HG02943 (cell line): ENCODE results near the gene HYKK.
"Not testable (repeated sequence)": the region's sequence is repeated elsewhere in the genome, so short reads cannot be mapped to it uniquely, and the experiment has no call there.

Experiments
- ATAC-seq: cut with Tn5 transposase; IDR thresholded peaks from one replicate; pipeline ENCODE4 v1.9.1; 2021; ENCODE audit warnings: mild to moderate bottlenecking, low read depth, moderate library complexity; ENCODE audit not compliant: unreplicated experiment

The HYKK gene

DNA sequence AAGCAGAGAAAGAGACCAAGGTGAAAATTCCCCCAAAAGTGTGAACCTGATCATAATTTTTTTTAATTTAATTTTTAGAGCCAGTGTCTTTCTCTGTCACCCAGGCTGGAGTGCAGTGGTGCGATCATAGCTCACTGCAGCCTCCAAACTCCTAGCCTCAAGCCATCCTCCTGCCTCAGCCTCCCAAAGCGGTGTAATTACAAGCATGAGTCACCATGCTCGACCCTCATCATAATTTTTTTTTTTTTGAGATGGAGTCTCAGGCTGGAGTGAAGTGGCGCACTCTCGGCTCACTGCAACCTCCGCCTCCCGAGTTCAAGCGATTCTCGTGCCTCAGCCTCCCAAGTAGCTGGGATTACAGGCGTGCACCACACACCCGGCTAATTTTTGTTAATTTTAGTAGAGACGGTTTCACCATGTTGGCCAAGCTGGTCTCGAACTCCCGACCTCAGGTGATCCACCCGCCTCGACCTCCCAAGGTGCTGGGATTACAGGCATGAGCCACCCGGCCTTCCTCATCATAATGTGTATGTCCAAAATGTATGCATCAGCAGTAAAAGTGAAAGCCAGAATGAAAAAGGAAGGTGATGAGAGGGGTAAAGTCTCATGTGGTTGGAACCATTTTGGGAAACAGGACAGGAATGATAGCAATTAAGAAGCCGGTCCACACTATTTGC lies 32.2 kb downstream of the HYKK start:
- ATAC-seq = not testable (repeated sequence)

DNA sequence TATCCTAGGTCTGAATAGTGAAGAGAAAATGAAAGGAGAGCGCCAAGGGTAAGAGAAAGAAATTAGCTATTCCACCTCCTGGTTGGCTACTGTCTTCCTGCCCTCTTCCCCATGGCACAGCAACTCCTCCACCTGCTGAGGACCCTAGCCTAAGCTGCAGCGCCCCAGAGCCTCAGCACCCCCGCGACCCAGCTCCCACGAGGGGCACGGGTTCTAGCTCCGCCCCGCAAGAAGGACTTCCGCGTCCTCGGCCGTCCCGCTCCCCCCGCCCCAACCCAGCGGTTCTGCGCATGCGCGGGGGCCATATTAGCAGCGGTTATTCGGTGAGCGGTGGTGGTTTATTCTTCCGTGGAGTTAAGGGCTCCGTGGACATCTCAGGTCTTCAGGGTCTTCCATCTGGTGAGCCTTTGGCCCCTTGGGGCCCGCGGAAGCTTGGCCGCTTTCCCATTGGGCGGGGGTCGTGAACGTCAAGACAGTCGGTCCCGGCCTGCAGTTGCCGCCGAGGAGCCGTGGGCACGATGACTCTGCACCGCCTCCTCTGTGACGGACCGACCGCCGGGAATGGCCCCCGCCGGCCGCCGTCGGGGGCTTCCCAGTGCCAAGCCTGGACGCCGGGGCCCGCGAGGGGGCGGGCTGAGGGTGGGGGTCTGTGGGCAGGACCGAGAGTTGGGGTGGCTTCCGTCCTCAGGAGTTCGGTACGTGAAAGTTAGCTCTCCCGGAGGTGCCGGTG lies 32.9 kb downstream of the HYKK start, which contains the start of gene PSMA4:
Gene PSMA4, plus strand, starts transcription at position 304 of the 730 bp plus-strand sequence. CDS start 1,484 bp downstream, outside the sequence.
- peak; percentile 76 for ATAC-seq

DNA sequence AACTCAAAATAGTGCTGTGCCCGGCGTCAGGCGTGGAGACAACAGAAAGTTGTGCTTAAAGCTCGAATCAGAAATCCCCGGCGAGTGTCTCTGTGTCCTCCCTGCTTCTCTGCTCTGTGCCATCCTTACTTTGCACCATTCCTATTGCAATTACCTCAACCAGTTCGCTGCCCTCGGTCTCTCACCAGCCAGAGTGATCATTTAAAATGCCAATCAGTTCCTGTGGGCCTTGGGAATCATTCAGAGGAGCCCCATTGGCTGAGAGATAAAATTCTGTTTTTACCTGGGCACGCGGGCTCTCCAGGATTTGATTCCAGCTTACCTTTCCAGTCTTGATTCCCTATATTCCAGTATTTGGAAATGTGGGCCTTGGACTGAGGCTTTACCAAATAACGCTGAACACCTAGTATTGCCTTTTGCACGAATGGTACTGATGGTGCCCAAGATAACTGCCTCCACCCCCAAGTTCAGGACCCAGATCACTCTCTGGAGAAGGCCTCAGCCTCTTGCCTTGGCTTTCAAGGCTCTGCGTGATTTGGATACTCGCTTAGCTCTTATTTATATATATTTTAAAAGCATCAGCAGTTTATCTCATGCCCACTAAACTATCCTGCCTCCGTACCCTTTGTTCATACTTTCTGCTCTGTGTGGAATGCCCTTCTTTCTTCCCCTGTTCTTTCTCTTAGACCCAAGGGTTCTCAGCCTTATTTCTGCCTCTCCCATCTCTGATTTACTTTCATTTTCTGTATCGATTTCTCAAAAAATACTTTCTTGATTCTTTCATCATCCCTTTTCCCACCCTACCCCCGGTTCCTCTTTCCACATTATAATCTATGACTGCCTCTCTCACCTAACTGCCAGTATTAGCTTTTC lies 33.7 kb downstream of the HYKK start:
- no peak for ATAC-seq

DNA sequence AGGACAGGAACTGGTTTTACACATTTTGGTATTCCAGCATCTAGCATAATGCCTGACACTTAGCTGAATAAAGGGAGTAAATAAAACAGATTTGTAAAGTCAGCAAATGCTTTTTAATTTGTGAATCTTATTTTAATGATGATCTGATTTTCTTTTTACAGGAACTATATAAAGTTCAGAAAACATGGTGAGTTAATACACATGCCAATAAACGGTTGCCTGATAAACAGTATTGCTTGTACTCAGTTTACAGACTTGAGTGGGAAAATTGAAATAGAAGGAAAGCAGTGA lies 34.3 kb downstream of the HYKK start:
- ATAC-seq = no peak

DNA sequence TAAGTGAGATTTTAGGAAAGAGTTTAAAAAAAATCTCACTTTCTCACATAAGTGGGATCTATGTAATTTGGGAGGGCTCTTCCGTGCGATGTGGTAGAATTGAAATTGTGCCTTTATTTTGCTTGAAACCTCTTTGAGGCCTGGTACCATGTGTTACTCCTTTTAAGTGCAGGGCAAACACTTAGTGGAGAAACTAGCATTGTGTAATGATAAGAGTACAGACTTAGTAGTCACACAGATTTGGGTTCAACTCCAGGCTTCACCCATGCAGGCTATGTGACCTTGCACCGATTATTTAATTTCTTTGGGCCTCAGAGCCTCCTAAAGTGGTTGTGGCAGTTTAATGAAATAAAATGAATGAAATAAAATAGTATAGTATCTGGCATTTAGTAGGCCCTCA lies 35.3 kb downstream of the HYKK start:
- no peak for ATAC-seq

DNA sequence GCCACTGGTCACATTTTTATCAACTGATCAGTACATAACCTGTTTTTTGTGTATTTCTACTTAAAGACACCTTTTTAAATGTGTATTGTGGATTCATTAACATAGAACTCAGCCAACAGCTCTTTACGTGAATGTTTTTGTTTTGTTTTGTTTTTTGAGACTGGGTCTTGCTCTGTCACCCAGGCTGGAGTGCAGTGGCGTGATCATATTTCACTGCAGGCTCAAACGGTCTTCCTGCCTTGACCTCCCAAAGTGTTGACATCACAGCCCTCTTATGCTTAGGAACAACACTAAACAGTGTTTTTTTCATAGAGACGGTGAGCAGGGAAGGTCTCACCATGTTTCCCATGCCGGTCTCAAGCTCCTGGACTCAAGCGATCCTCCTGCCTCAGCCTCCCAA lies 42.8 kb downstream of the HYKK start:
- no peak for ATAC-seq

DNA sequence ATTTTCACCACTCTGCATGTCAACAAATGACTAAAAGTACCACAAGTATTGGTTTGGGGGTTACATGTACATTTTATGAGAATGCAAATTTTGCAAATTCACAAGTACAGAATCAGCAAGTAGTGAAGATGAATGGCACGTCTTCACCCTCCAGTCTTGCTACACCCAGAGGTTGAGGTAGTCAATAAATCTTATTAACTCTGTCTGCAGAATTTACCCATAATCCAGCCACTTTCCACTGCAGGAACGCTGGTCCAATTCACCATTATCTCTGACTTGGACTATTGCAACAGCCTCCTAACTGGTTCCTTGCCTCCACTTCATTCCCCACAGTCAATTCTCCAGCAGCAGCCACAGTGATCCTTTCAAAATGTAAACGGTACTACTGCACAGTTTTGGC lies 43.4 kb downstream of the HYKK start:
- ATAC-seq = no peak

DNA sequence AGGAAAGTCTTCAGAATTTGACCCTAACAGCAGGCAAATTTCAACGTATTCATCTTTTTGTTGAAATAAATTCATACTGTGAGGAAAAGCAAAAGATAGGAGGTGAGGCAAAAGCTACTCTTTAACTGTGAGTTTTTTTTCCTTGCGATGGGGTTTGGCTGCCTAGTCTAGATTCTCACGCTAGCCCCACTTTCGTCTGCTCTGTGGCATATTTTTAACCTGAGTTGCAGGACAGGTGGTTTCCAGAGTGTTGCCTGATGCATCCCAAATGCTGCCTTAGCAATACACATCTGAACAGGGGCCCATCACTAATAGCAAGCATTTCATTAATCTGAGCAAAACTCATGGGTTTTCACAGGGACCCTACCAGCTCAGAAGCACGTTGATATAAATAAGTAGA lies 44.5 kb downstream of the HYKK start:
- ATAC-seq = no peak

DNA sequence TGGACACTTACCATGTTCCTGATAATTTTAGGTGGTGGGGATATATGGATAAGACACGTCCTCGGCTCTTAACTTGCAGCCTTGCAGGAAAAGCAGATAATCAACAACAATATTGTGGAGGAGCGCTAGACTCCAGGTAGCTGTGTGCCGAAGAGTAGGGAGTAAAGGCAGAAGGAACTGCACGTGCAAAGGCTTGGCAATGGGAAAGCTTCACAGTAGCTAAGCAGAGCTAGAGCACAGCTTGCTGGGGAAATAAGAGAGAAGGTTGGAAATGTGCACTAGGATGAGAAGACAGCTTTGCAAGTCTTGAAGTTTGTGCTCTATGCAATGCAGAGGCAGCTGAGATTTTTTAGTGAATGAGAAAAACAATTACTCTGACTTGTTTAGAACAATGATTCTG lies 45.2 kb downstream of the HYKK start:
- ATAC-seq = no peak

DNA sequence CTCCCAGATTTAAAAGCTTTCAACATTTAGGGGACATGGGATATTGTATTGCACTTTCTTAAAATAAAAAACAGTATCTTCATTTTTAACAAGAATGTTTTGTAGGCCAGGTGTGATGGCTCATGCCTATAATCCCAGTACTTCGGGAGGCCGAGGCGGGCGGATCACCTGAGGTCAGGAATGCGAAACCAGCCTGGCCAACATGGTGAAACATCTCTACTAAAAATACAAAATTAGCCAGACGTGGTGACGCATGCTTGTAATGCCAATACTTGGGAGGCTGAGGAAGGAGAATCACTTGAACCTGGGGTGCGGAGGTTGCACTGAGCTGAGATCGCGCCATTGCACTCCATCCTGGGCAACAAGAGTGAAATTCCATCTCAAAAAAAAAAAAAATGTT lies 52.8 kb downstream of the HYKK start:
- not testable (repeated sequence) for ATAC-seq

DNA sequence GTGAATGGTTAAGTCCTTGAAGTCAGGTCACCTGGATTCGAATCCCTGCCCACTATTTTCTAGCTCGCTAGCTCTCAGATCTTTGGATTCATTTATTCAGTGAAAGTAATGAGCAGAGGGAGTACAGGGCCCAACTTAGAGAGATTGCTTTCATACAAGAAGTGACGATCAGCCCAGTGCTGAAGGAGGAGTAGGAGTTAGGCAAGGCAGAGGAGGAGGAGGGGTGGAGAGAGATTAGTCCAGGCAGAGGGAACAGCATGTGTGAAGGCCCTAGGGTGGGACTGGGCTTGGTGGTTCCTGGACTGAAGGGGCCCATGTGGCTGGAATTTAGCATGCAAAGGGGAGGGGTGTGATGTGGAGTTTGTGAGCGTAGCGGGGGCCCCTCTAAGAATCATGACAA lies 54.1 kb downstream of the HYKK start:
- ATAC-seq = no peak

DNA sequence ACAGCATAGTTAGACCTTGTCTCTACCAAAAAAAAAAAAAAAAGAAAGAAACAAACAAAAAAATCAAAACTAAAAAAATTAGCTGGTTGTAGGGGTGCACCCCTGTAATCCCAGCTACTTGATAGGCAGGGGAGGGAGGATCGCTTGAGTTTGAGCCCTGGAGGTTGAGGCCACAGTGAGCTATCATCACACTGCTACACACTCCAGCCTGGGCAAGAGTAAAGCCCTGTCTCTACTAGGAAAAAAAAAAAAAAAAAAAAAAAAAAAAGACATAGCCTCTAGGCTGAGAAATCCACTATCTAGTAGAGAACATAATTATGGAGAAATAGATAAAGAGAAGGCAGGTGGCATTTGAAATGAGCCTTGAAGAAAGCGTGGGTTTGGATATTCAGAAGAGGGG lies 55.7 kb downstream of the HYKK start:
- no peak for ATAC-seq

DNA sequence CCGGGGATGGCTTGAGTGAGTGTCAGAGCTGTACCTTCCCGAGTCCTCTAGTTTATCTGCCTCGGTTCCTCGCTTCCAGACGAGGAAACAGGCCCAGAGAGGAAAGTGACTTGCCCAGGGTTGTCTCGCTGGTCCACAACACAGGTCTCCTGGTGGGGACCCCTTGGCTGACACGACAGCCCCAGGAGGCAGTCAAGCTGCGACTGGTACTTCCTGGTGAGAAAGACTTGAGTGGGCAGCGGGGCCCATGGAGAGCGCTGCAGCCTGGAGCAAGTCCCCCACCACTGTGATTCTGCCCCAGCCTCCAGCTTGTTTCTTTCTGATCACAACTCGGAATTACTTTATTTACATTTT lies 57.3 kb downstream of the HYKK start:
- ATAC-seq = no peak

DNA sequence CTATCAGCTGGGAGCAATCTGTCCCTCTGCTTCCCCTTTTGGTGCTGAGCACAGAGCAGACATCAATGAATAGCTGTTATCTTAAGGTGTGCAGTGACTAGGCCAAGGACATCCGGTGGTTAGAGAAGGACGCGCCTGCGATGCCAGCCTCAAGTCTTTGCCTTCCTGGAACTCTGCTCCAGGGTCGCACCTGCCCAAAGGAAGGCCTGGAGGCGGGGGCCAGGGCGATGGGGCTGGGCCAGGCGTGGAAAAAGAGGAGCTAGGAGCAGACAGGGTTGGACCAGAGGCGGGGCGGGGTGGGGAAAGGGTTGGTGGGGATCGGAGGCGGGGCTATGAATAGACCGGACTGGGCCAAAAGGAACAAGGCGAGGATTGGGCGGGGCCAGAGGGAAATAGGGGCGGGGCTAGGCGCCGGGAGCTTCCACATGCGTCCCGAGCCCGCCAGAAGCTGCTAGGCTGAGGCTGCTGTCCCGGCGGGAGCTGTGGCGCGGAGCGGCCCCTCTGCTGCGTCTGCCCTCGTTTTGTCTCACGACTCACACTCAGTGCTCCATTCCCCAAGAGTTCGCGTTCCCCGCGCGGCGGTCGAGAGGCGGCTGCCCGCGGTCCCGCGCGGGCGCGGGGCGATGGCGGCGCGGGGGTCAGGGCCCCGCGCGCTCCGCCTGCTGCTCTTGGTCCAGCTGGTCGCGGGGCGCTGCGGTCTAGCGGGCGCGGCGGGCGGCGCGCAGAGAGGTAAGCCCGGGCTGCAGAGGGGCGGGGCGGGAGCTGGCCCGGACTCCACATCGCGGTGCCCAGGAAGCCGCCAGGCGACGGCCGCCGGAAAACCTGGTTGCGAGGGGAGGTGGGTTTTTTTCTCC lies 57.9 kb downstream of the HYKK start, which contains the start of gene CHRNA5:
Gene CHRNA5, plus strand, starts transcription at position 424 of the 854 bp plus-strand sequence. Its CDS starts 200 bp downstream, at position 624.
- ATAC-seq = peak; percentile 64

DNA sequence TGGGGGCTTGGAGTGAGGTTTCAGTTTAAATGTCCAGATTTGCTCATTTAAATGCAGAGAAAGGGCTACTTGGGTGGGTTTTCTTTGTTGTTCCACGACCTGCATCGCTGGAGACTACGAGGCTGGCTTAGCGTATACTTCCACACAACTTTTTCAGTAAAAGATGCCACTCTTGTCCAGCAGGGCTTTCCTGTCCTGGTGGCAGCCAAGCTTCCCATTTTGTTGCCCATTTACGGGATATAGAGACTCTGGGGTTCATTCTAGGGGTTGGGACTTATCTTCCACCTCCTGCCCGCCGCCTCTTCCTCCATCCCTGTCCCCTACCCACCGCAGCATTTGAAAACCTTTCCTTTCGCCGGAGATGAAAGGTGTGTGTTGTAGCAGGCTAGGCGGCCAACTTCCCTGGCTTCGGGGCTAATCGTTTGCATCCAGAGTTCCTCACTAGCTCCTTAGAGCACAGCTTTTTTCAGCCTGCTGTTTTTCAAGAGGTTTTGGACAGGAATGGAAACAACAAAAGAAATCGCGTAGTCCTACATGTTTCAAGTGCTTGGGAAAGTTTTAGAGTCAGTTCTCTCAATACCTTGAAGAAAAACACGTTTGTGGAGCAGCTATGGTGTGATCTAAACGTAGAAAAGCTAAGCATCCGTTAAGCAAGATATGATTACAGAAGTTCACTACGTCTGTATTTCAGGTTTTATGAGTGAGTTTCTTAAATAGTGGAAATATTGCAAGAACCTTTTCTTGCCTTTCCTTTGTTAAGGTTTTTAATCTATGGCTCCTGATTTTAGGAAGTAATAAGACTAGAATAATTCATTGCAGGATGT lies 58.8 kb downstream of the HYKK start:
- ATAC-seq = peak; percentile 43

DNA sequence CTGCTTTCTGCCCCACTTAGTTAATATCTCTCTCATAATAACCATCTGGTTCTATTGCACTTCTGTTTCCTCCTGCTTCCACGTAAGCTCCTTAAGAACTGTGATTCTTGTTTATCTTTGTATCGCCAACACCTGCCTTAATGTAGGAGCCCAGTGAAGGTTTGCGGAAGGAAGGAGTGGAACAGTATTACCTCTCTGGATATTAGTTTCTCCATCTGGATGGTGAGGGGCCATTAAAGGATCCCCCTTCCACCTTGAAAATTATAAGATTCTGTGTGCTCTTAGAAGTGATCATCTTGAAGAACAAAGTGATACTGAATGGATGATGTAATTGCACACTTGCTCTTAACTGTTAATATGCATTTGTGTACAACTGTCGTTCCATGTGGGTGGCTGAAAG lies 60.2 kb downstream of the HYKK start:
- ATAC-seq = no peak

DNA sequence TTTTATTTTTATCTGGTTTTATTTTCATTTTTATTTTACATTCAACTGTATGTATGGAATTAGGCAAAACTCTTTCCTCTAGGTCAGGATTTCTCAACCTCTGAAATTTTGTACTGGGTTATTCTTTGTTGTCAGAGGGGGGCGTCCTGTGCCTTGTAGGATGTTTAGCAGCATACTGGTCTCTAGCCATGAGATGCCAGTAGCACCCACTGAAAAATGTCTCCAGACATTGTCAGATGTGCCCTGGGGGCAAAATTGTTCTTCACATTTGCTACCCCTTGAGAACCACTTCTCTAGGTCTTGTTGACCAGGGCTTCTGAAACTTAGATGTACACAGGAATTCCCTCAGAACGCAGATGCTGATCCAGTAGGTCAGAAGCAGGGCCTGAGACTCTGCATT lies 63.3 kb downstream of the HYKK start:
- no peak for ATAC-seq

DNA sequence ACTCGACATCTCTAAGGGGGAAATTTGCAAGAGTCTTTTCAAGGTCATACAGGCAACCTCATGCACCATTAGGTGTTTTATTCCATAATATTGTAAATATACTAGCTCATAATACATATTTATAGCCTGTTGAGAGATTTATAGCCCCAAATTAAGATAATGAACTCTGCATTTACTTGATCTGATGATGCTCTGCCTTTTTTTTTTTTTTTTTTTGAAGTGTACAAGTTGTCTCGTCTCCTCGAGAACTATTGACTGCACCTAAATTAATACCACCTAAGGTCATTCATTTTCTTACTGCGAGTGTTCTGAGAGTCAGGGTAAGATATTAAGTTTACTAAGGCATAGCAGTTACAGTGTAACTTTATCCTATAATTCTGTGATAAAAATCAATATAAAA lies 64.0 kb downstream of the HYKK start:
- no peak for ATAC-seq

DNA sequence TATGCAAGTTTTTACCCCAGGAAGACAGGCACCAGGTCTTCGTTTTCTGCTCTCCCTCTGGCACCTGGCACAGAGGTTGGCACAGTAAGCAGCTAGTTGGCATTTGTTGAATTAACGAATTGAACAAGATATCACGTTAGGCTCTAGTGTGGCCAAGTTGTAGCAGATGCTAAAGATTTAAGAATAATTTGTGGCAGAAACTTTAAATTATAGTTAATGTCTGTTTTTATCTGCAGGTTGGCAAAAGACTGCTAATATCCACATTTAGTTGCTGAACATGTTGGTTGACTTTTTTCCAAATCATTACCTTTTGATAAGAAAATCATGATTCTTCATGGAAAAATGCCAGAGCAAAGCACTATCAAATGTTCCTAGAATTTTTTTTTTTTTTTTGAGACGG lies 66.0 kb downstream of the HYKK start:
- ATAC-seq = no peak

DNA sequence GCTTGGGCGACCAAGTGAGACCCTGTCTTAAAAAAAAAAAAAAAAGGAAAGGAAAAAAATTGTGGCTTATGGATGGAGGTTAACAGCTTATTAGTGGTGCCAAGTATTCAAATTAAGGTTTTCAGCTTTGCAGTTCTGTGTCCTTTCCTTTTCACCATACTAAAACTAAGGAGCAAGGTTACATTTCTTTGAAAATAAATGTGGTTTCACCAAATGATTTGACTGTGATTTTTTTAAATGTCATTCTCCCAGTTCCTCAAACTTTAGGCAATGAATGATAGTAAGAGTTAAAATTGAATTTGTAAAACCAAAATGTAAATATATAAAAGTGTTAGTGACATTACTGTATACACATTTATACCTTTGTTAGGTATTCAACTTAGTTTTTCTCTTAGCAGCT lies 67.6 kb downstream of the HYKK start:
- ATAC-seq = no peak
